WTC11 (cell line): ENCODE results near the gene DERA. TPM values are rescaled to one million over a fixed set of nuclear protein-coding genes. Genes with fewer than 3 reads are reported as not detected.

Source experiments
- ATAC-seq: fragments of 200-7000 bp; cut with Tn5 transposase; 2 replicates; pipeline ENCODE4 v1.10.0; 2021; ENCODE audit warnings: mild to moderate bottlenecking, moderate library complexity
- CTCF ChIA-PET: fragments of 300-600 bp; sonication (Branson Sonifier 250); formaldehyde crosslinking; loops from one replicate; lab custom pipeline; 2021; ENCODE audit warnings: antibody characterized with exemption; lab: Charles Lee
- POLR2A ChIA-PET: fragments of 350-600 bp; sonication (Branson Sonifier 250); formaldehyde crosslinking; loops from one replicate; lab custom pipeline; 2021; ENCODE audit warnings: antibody characterized with exemption; lab: Charles Lee
- DNase-seq: peaks from one replicate; pipeline ENCODE4 v3.0.0; 2021; ENCODE audit warnings: low spot score
- H3K27ac Mint-ChIP-seq: 2 replicates; pipeline ENCODE4 v1.8.0; 2021; ENCODE audit warnings: mixed read lengths
- H3K27me3 Mint-ChIP-seq: 2 replicates; pipeline ENCODE4 v1.8.0; 2021; ENCODE audit warnings: low read depth, mild to moderate bottlenecking, moderate library complexity, mixed read lengths
- H3K36me3 Mint-ChIP-seq: 2 replicates; pipeline ENCODE4 v1.8.0; 2021; ENCODE audit warnings: mixed read lengths
- H3K4me1 Mint-ChIP-seq: 2 replicates; pipeline ENCODE4 v1.8.0; 2022; ENCODE audit warnings: mixed read lengths
- H3K4me3 Mint-ChIP-seq: 2 replicates; pipeline ENCODE4 v1.8.0; 2021; ENCODE audit warnings: mild to moderate bottlenecking, moderate library complexity, mixed read lengths
- H3K9me3 Mint-ChIP-seq: 2 replicates; pipeline ENCODE4 v1.8.0; 2021; ENCODE audit warnings: mixed read lengths
- ETV6 ChIP-seq: sonication (generic); formaldehyde crosslinking; IDR thresholded peaks from 2 replicates; pipeline ENCODE4 v1.8.1; 2022; ENCODE audit warnings: mild to moderate bottlenecking, missing genetic modification reagents
- GTF2I ChIP-seq: fragments of 250-450 bp; sonication (Bioruptor Pico); conservative IDR thresholded peaks from 2 replicates; pipeline ENCODE4 v1.4.0; 2021; ENCODE audit warnings: mild to moderate bottlenecking
- HMGA2 ChIP-seq: fragments of 250-450 bp; sonication (Bioruptor Pico); IDR thresholded peaks from 2 replicates; pipeline ENCODE4 v1.4.0; 2021; ENCODE audit warnings: mild to moderate bottlenecking, moderate library complexity
- KAT7 ChIP-seq: sonication (generic); formaldehyde crosslinking; IDR thresholded peaks from 2 replicates; pipeline ENCODE4 v1.8.1; 2023; ENCODE audit warnings: missing genetic modification reagents, mild to moderate bottlenecking, borderline replicate concordance
- MXD4 ChIP-seq: fragments of 250-450 bp; sonication (Bioruptor Pico); IDR thresholded peaks from 2 replicates; pipeline ENCODE4 v1.8.0; 2021; ENCODE audit warnings: mild to moderate bottlenecking, moderate library complexity, borderline replicate concordance
- NFE2L1 ChIP-seq: sonication (generic); formaldehyde crosslinking; IDR thresholded peaks from 2 replicates; pipeline ENCODE4 v1.8.1; 2023; ENCODE audit warnings: missing genetic modification reagents
- NFYB ChIP-seq: sonication (generic); formaldehyde crosslinking; conservative IDR thresholded peaks from 2 replicates; pipeline ENCODE4 v1.8.0; 2022; ENCODE audit warnings: low read depth, missing genetic modification reagents
- NR2C2 ChIP-seq: sonication (generic); formaldehyde crosslinking; IDR thresholded peaks from 2 replicates; pipeline ENCODE4 v1.8.0; 2022; ENCODE audit warnings: mild to moderate bottlenecking, missing genetic modification reagents
- SP1 ChIP-seq: sonication (generic); formaldehyde crosslinking; conservative IDR thresholded peaks from 2 replicates; pipeline ENCODE4 v1.8.1; 2022; ENCODE audit warnings: missing genetic modification reagents
- TEAD4 ChIP-seq: sonication (generic); formaldehyde crosslinking; IDR thresholded peaks from 2 replicates; pipeline ENCODE4 v1.8.0; 2022; ENCODE audit warnings: mild to moderate bottlenecking, missing genetic modification reagents
- ZBTB21 ChIP-seq: sonication (generic); formaldehyde crosslinking; IDR thresholded peaks from 2 replicates; pipeline ENCODE4 v1.8.1; 2023; ENCODE audit warnings: mild to moderate bottlenecking, missing genetic modification reagents, borderline replicate concordance
- ZNF232 ChIP-seq: sonication (generic); formaldehyde crosslinking; IDR thresholded peaks from 2 replicates; pipeline ENCODE4 v1.8.0; 2022; ENCODE audit warnings: mild to moderate bottlenecking, missing genetic modification reagents
- total RNA-seq: library from RNA; stranded (reverse); gene quantifications from 3 replicates; pipeline ENCODE4 v1.2.3, GENCODE V29; 2021
- TF ChIP-seq, protein P1 (sequence below): sonication (generic); formaldehyde crosslinking; IDR thresholded peaks from 2 replicates; pipeline ENCODE4 v1.8.0; 2023; ENCODE audit warnings: mild to moderate bottlenecking, missing genetic modification reagents
- TF ChIP-seq, protein P2 (sequence below): sonication (generic); formaldehyde crosslinking; conservative IDR thresholded peaks from 2 replicates; pipeline ENCODE4 v1.8.1; 2023; ENCODE audit warnings: mild to moderate bottlenecking, low read depth, missing genetic modification reagents, moderate library complexity
- TF ChIP-seq, protein P3 (sequence below): sonication (generic); formaldehyde crosslinking; IDR thresholded peaks from 2 replicates; pipeline ENCODE4 v1.8.1; 2022; ENCODE audit warnings: missing genetic modification reagents, borderline replicate concordance
- TF ChIP-seq, protein P4 (sequence below): sonication (generic); formaldehyde crosslinking; IDR thresholded peaks from 2 replicates; pipeline ENCODE4 v1.8.0; 2022; ENCODE audit warnings: mild to moderate bottlenecking, missing genetic modification reagents
- TF ChIP-seq, protein P5 (sequence below): sonication (generic); formaldehyde crosslinking; conservative IDR thresholded peaks from 2 replicates; pipeline ENCODE4 v1.8.1; 2022; ENCODE audit warnings: mild to moderate bottlenecking, missing genetic modification reagents
- TF ChIP-seq, protein P6 (sequence below): sonication (generic); formaldehyde crosslinking; IDR thresholded peaks from 2 replicates; pipeline ENCODE4 v1.8.1; 2022; ENCODE audit warnings: low read depth, missing genetic modification reagents, borderline replicate concordance
- TF ChIP-seq, protein P7 (sequence below): sonication (generic); formaldehyde crosslinking; IDR thresholded peaks from 2 replicates; pipeline ENCODE4 v1.8.0; 2022; ENCODE audit warnings: mild to moderate bottlenecking, missing genetic modification reagents
- TF ChIP-seq, protein P8 (sequence below): fragments of 250-450 bp; sonication (Bioruptor Pico); IDR thresholded peaks from 2 replicates; pipeline ENCODE4 v1.9.0; 2021; ENCODE audit warnings: moderate library complexity, mild to moderate bottlenecking, inconsistent platforms, borderline replicate concordance
- TF ChIP-seq, protein P9 (sequence below): sonication (generic); formaldehyde crosslinking; IDR thresholded peaks from 2 replicates; pipeline ENCODE4 v1.8.0; 2022; ENCODE audit warnings: mild to moderate bottlenecking, missing genetic modification reagents

The DERA gene
- total RNA-seq, 1 experiment from 2014 or later, result 22.4 TPM

DNA sequence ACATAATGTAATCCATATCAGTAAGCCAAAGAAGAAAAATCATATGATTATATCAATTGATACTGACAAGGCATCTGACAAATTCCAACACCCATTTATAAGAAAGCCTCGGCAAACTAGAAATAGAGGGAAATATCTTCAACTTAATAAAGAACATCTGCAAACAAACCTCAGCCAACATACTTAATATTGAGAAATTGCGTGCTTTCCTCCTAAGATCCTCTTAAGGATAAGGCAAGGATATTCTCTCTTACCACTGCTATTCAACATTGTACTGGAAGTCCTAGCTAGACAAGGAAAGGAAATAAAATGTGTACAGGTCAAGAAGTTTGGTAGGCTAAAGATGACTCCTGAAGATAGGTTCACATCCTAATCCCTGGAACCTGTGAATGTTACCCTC, 115.9 kb downstream of the DERA start (continued):
- no peak for TF ChIP-seq ZNF232 (CRISPR knock-in tag)
- no peak for TF ChIP-seq NFYB (CRISPR knock-in tag)
- TF ChIP-seq, protein P1, sequence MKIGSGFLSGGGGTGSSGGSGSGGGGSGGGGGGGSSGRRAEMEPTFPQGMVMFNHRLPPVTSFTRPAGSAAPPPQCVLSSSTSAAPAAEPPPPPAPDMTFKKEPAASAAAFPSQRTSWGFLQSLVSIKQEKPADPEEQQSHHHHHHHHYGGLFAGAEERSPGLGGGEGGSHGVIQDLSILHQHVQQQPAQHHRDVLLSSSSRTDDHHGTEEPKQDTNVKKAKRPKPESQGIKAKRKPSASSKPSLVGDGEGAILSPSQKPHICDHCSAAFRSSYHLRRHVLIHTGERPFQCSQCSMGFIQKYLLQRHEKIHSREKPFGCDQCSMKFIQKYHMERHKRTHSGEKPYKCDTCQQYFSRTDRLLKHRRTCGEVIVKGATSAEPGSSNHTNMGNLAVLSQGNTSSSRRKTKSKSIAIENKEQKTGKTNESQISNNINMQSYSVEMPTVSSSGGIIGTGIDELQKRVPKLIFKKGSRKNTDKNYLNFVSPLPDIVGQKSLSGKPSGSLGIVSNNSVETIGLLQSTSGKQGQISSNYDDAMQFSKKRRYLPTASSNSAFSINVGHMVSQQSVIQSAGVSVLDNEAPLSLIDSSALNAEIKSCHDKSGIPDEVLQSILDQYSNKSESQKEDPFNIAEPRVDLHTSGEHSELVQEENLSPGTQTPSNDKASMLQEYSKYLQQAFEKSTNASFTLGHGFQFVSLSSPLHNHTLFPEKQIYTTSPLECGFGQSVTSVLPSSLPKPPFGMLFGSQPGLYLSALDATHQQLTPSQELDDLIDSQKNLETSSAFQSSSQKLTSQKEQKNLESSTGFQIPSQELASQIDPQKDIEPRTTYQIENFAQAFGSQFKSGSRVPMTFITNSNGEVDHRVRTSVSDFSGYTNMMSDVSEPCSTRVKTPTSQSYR (CRISPR knock-in tag), result no peak
- TF ChIP-seq, protein P2, sequence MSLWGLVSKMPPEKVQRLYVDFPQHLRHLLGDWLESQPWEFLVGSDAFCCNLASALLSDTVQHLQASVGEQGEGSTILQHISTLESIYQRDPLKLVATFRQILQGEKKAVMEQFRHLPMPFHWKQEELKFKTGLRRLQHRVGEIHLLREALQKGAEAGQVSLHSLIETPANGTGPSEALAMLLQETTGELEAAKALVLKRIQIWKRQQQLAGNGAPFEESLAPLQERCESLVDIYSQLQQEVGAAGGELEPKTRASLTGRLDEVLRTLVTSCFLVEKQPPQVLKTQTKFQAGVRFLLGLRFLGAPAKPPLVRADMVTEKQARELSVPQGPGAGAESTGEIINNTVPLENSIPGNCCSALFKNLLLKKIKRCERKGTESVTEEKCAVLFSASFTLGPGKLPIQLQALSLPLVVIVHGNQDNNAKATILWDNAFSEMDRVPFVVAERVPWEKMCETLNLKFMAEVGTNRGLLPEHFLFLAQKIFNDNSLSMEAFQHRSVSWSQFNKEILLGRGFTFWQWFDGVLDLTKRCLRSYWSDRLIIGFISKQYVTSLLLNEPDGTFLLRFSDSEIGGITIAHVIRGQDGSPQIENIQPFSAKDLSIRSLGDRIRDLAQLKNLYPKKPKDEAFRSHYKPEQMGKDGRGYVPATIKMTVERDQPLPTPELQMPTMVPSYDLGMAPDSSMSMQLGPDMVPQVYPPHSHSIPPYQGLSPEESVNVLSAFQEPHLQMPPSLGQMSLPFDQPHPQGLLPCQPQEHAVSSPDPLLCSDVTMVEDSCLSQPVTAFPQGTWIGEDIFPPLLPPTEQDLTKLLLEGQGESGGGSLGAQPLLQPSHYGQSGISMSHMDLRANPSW, result no peak
- TF ChIP-seq, protein P3, sequence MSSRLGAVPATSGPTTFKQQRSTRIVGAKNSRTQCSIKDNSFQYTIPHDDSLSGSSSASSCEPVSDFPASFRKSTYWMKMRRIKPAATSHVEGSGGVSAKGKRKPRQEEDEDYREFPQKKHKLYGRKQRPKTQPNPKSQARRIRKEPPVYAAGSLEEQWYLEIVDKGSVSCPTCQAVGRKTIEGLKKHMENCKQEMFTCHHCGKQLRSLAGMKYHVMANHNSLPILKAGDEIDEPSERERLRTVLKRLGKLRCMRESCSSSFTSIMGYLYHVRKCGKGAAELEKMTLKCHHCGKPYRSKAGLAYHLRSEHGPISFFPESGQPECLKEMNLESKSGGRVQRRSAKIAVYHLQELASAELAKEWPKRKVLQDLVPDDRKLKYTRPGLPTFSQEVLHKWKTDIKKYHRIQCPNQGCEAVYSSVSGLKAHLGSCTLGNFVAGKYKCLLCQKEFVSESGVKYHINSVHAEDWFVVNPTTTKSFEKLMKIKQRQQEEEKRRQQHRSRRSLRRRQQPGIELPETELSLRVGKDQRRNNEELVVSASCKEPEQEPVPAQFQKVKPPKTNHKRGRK (CRISPR knock-in tag), result no peak
- no peak for TF ChIP-seq ZBTB21
- TF ChIP-seq, protein P4, sequence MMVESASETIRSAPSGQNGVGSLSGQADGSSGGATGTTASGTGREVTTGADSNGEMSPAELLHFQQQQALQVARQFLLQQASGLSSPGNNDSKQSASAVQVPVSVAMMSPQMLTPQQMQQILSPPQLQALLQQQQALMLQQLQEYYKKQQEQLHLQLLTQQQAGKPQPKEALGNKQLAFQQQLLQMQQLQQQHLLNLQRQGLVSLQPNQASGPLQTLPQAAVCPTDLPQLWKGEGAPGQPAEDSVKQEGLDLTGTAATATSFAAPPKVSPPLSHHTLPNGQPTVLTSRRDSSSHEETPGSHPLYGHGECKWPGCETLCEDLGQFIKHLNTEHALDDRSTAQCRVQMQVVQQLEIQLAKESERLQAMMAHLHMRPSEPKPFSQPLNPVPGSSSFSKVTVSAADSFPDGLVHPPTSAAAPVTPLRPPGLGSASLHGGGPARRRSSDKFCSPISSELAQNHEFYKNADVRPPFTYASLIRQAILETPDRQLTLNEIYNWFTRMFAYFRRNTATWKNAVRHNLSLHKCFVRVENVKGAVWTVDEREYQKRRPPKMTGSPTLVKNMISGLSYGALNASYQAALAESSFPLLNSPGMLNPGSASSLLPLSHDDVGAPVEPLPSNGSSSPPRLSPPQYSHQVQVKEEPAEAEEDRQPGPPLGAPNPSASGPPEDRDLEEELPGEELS, result no peak
- no peak for TF ChIP-seq SP1 (CRISPR knock-in tag)
- no peak for TF ChIP-seq KAT7 (CRISPR knock-in tag)
- no peak for TF ChIP-seq MXD4 (CRISPR knock-in tag)

DNA sequence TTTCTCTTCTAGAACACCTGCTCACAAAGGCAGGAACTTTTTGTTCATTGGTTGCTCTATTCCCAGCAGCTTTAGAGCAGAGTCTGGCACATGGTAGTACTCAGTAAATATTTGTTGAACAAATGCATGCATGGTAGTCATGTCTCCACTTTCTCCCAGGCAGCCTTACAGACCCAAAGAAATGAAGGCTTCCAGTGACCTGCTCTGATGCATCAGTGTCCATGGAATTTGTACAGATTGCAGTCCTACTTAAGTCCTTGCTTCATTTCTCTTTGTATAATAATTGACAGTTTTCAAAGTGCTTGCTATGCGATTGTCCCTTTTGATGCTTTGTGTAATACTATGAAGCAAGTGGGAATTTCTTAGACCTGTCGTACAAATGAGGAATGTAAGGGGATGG, 119.6 kb downstream of the DERA start:
- Mint-ChIP-seq H3K4me3 (no peak overlapping the region), H3K9me3 (no peaks in the 10 kb centered on the region), H3K27ac (no peak overlapping the region), H3K27me3 (no peaks in the 10 kb centered on the region), H3K4me1 (peaks cover 22% of the 10 kb centered on the region), H3K36me3 (no peaks in the 10 kb centered on the region)
- no peak for ATAC-seq
- CTCF ChIA-PET, result no interaction called here
- no peak for DNase-seq
- POLR2A ChIA-PET, result no interaction called here
- TF ChIP-seq NR2C2 (CRISPR knock-in tag), result no peak
- TF ChIP-seq GTF2I (CRISPR knock-in tag), result no peak
- TF ChIP-seq, protein P5, sequence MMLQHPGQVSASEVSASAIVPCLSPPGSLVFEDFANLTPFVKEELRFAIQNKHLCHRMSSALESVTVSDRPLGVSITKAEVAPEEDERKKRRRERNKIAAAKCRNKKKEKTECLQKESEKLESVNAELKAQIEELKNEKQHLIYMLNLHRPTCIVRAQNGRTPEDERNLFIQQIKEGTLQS (CRISPR knock-in tag), result no peak
- no peak for TF ChIP-seq ZNF232 (CRISPR knock-in tag)
- TF ChIP-seq HMGA2 (CRISPR knock-in tag), result no peak
- TF ChIP-seq NFYB (CRISPR knock-in tag), result no peak
- TF ChIP-seq, protein P6, sequence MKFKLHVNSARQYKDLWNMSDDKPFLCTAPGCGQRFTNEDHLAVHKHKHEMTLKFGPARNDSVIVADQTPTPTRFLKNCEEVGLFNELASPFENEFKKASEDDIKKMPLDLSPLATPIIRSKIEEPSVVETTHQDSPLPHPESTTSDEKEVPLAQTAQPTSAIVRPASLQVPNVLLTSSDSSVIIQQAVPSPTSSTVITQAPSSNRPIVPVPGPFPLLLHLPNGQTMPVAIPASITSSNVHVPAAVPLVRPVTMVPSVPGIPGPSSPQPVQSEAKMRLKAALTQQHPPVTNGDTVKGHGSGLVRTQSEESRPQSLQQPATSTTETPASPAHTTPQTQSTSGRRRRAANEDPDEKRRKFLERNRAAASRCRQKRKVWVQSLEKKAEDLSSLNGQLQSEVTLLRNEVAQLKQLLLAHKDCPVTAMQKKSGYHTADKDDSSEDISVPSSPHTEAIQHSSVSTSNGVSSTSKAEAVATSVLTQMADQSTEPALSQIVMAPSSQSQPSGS (CRISPR knock-in tag), result no peak
- TF ChIP-seq ETV6 (CRISPR knock-in tag), result no peak
- no peak for TF ChIP-seq NFE2L1 (CRISPR knock-in tag)
- no peak for TF ChIP-seq TEAD4 (CRISPR knock-in tag)
- TF ChIP-seq, protein P7, sequence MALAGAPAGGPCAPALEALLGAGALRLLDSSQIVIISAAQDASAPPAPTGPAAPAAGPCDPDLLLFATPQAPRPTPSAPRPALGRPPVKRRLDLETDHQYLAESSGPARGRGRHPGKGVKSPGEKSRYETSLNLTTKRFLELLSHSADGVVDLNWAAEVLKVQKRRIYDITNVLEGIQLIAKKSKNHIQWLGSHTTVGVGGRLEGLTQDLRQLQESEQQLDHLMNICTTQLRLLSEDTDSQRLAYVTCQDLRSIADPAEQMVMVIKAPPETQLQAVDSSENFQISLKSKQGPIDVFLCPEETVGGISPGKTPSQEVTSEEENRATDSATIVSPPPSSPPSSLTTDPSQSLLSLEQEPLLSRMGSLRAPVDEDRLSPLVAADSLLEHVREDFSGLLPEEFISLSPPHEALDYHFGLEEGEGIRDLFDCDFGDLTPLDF, result no peak
- TF ChIP-seq, protein P8, sequence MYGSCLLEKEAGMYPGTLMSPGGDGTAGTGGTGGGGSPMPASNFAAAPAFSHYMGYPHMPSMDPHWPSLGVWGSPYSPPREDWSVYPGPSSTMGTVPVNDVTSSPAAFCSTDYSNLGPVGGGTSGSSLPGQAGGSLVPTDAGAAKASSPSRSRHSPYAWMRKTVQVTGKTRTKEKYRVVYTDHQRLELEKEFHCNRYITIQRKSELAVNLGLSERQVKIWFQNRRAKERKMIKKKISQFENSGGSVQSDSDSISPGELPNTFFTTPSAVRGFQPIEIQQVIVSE (CRISPR knock-in tag), result no peak
- TF ChIP-seq, protein P9, sequence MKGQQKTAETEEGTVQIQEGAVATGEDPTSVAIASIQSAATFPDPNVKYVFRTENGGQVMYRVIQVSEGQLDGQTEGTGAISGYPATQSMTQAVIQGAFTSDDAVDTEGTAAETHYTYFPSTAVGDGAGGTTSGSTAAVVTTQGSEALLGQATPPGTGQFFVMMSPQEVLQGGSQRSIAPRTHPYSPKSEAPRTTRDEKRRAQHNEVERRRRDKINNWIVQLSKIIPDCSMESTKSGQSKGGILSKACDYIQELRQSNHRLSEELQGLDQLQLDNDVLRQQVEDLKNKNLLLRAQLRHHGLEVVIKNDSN, result no peak
